Thymus (tissue), 11 donors: Measurements from ENCODE around the gene TUBGCP4. TPM values are rescaled to one million over a fixed set of nuclear protein-coding genes. Genes with fewer than 3 reads are reported as not detected.
"Not testable (repeated sequence)": the region's sequence is repeated elsewhere in the genome, so short reads cannot be mapped to it uniquely, and the experiment has no call there.

ENCODE experiments used
- DNase-seq, 9 donors: peaks; one replicate each; pipeline ENCODE4 v3.0.0-alpha.2; 2013; ENCODE audit warnings: low spot score in 9 of 9, low read depth in 6 of 9, missing footprints in 1 of 9
- H3K27ac ChIP-seq, 2 donors: one replicate each; pipeline ENCODE4 v1.5.1; 2013; ENCODE audit warnings: control low read depth in 1 of 2, low read depth in 1 of 2, low read length in 1 of 2, mild to moderate bottlenecking in 1 of 2, moderate library complexity in 1 of 2
- H3K27me3 ChIP-seq, 2 donors: one replicate each; pipeline ENCODE4 v1.5.1; 2013; ENCODE audit warnings: low read length in 1 of 2; ENCODE audit not compliant: control insufficient read depth in 2 of 2, insufficient read depth in 1 of 2
- H3K36me3 ChIP-seq, 2 donors: one replicate each; pipeline ENCODE4 v1.5.1; 2013; ENCODE audit warnings: low read length in 1 of 2, mild to moderate bottlenecking in 1 of 2, moderate library complexity in 1 of 2; ENCODE audit not compliant: control insufficient read depth in 2 of 2, insufficient read depth in 2 of 2
- H3K4me1 ChIP-seq, 2 donors: one replicate each; pipeline ENCODE4 v1.5.1; 2013; ENCODE audit warnings: low read length in 2 of 2; ENCODE audit not compliant: control insufficient read depth in 2 of 2, insufficient read depth in 2 of 2
- H3K4me3 ChIP-seq, 2 donors: one replicate each; pipeline ENCODE4 v1.5.1; 2013; ENCODE audit warnings: low read length in 2 of 2, control low read depth in 1 of 2, mild to moderate bottlenecking in 1 of 2
- H3K9me3 ChIP-seq, 2 donors: one replicate each; pipeline ENCODE4 v1.5.1; 2013; ENCODE audit warnings: low read length in 1 of 2, mild to moderate bottlenecking in 1 of 2; ENCODE audit not compliant: control insufficient read depth in 2 of 2, insufficient read depth in 1 of 2
- WGBS: extraction: QIAGEN DNeasy Blood & Tissue Kit; methylation state at CpG from one replicate; pipeline ENCODE4 v1.1.7; 2013; 5-methylcytosine and 5-hydroxymethylcytosine counted together
- polyA plus RNA-seq: library from polyadenylated mRNA; stranded (reverse); fragments of 200-250 nt; gene quantifications from one replicate; pipeline ENCODE4 v1.2.3, GENCODE V29; 2013
- total RNA-seq: library from RNA; stranded (reverse); fragments of 120-200 nt; gene quantifications from one replicate; pipeline ENCODE4 v1.2.4, GENCODE V29; 2013
- donor health status: healthy.

The TUBGCP4 gene
- total and polyA plus RNA-seq, 2 donors, result 5.4 to 8.5 TPM

GRCh38 chr15:43390723-43391122 is 19.8 kb downstream of the TUBGCP4 start:
- H3K9me3 ChIP-seq, result no peaks in the 10 kb centered on the region
- WGBS, result 98% methylated on average over 8 of the region's 8 CpGs
- no peak overlapping the region for H3K27ac ChIP-seq
- no peak for DNase-seq
- H3K27me3 ChIP-seq, result no peaks in the 10 kb centered on the region
- H3K4me3 ChIP-seq, result no peak overlapping the region
- peaks cover 26 to 33% of the 10 kb centered on the region in 2 donors for H3K36me3 ChIP-seq
- no peaks in the 10 kb centered on the region for H3K4me1 ChIP-seq

- H3K36me3 ChIP-seq, result peaks cover 38 to 39% of the 10 kb centered on the region in 2 donors
- not testable (repeated sequence) for H3K27me3 ChIP-seq, H3K9me3 ChIP-seq, H3K27ac ChIP-seq, DNase-seq, H3K4me3 ChIP-seq, H3K4me1 ChIP-seq
- 97% methylated on average over 6 of the region's 6 CpGs for WGBS
Measured at GRCh38 chr15:43393592-43393991, 22.7 kb downstream of the TUBGCP4 start.

GRCh38 chr15:43402255-43402654 is 31.4 kb downstream of the TUBGCP4 start:
- no peaks in the 10 kb centered on the region for H3K9me3 ChIP-seq
- 96% methylated on average over 3 of the region's 3 CpGs for WGBS

GRCh38 chr15:43403616-43404015 is 32.7 kb downstream of the TUBGCP4 start:
- H3K4me3 ChIP-seq, result no peak overlapping the region
- no peaks in the 10 kb centered on the region for H3K4me1 ChIP-seq
- H3K27me3 ChIP-seq, result no peaks in the 10 kb centered on the region
- peaks cover 42 to 92% of the 10 kb centered on the region in 2 donors for H3K36me3 ChIP-seq
- H3K9me3 ChIP-seq, result no peaks in the 10 kb centered on the region
- H3K27ac ChIP-seq, result no peak overlapping the region
- no peak for DNase-seq
- WGBS, result 95% methylated on average over 8 of the region's 8 CpGs

More at GRCh38 chr15:43402255-43402654, 31.4 kb downstream of the TUBGCP4 start:
- Histone ChIP-seq H3K4me1 (no peaks in the 10 kb centered on the region), H3K27ac (no peak overlapping the region), H3K27me3 (no peaks in the 10 kb centered on the region), H3K4me3 (no peak overlapping the region), H3K36me3 (peaks cover 41 to 89% of the 10 kb centered on the region in 2 donors)
- no peak for DNase-seq

- Histone ChIP-seq H3K9me3 (no peaks in the 10 kb centered on the region), H3K27me3 (no peaks in the 10 kb centered on the region), H3K36me3 (peaks cover 47 to 92% of the 10 kb centered on the region in 2 donors), H3K27ac (no peak overlapping the region), H3K4me1 (no peaks in the 10 kb centered on the region), H3K4me3 (no peak overlapping the region)
- no peak for DNase-seq
- WGBS, result 94% methylated on average over 5 of the region's 5 CpGs
Measured at GRCh38 chr15:43404130-43404529, 33.2 kb downstream of the TUBGCP4 start.

GRCh38 chr15:43406189-43406588 is 35.3 kb downstream of the TUBGCP4 start:
- DNase-seq, result no peak
- no peaks in the 10 kb centered on the region for H3K4me1 ChIP-seq
- no peak overlapping the region for H3K4me3 ChIP-seq
- WGBS, result 98% methylated on average over 2 of the region's 2 CpGs
- H3K9me3 ChIP-seq, result no peaks in the 10 kb centered on the region
- H3K27ac ChIP-seq, result no peak overlapping the region
- H3K27me3 ChIP-seq, result no peaks in the 10 kb centered on the region
- peaks cover 50 to 82% of the 10 kb centered on the region in 2 donors for H3K36me3 ChIP-seq

- Histone ChIP-seq H3K27ac (no peak overlapping the region), H3K4me3 (no peak overlapping the region), H3K36me3 (peaks cover 50 to 80% of the 10 kb centered on the region in 2 donors), H3K9me3 (no peaks in the 10 kb centered on the region), H3K27me3 (no peaks in the 10 kb centered on the region), H3K4me1 (no peaks in the 10 kb centered on the region)
- 97% methylated on average over 2 of the region's 2 CpGs for WGBS
- DNase-seq, result no peak
Measured at GRCh38 chr15:43406808-43407207, 35.9 kb downstream of the TUBGCP4 start.

- peaks cover 55 to 77% of the 10 kb centered on the region in 2 donors for H3K36me3 ChIP-seq
- WGBS, result 98% methylated on average over 4 of the region's 4 CpGs
- H3K27me3 ChIP-seq, result no peaks in the 10 kb centered on the region
- H3K4me3 ChIP-seq, result no peak overlapping the region
- no peak overlapping the region for H3K27ac ChIP-seq
- no peak for DNase-seq
- H3K4me1 ChIP-seq, result no peaks in the 10 kb centered on the region
- H3K9me3 ChIP-seq, result no peaks in the 10 kb centered on the region
Measured at GRCh38 chr15:43408789-43409188, 37.9 kb downstream of the TUBGCP4 start.

- Histone ChIP-seq H3K27me3 (no peaks in the 10 kb centered on the region), H3K4me1 (no peaks in the 10 kb centered on the region), H3K4me3 (no peak overlapping the region), H3K36me3 (peaks cover 58 to 71% of the 10 kb centered on the region in 2 donors), H3K27ac (no peak overlapping the region), H3K9me3 (no peaks in the 10 kb centered on the region)
- WGBS, result 99% methylated on average over 5 of the region's 5 CpGs
- no peak for DNase-seq
Measured at GRCh38 chr15:43410572-43411214, 39.8 kb downstream of the TUBGCP4 start.
